Adrenal gland (tissue), 5 donors: ENCODE data around the gene MRPS5.

Source experiments
- CTCF ChIP-seq, 6 experiments: fragments of 450-650 bp in 4 of 6; fragments of 200-600 bp in 2 of 6; sonication (generic) in 1 of 6; IDR thresholded peaks; 1 replicate in 5 of 6; 2 replicates in 1 of 6; pipeline versions ENCODE4 v1.5.1 to v1.8.0; 2016 to 2021; ENCODE audit warnings: antibody characterized with exemption in 6 of 6, mild to moderate bottlenecking in 2 of 6, moderate library complexity in 1 of 6
- POLR2A ChIP-seq, 2 donors: fragments of 450-650 bp; IDR thresholded peaks; one replicate each; pipeline ENCODE4 v1.6.1; 2017; ENCODE audit warnings: antibody characterized with exemption in 2 of 2, mild to moderate bottlenecking in 2 of 2, moderate library complexity in 1 of 2
- donor health status: DM: no; HTN: no; CAD: no.

DNA sequence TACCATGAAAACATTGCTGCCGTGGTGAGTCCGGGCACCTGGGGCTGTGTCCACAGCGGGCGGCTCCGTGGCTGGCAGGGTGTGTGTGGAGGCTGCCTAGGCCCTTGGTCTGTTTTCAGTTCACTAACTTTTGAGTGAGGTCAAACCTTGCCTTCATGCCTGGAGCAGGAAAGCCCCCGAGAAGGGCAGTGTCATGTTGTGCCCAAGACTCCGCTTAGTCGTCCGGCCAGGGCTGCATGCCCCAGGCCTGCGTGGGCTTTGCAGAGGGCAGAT is 72.0 kb downstream of the MRPS5 start:
- no peak for TF ChIP-seq CTCF (IDR thresholded peaks at IDR 0.05)
- no peak for TF ChIP-seq POLR2A (IDR thresholded peaks at IDR 0.05)
